OCI-LY3 (cell line): ENCODE results near the gene SYNGR4.

ENCODE experiments used
- EZH2phosphoT487 ChIP-seq: fragments of 200-600 bp; shearing (Covaris generic); IDR thresholded peaks from 2 replicates; pipeline ENCODE4 v1.6.1; 2018; ENCODE audit warnings: antibody characterized with exemption, mixed run types, low read depth
- TF ChIP-seq, protein P1 (sequence below): fragments of 200-600, 300-600 bp; sonication (generic); IDR thresholded peaks from 2 replicates; pipeline ENCODE4 v1.5.1; 2014; ENCODE audit warnings: antibody characterized with exemption, low read length, low read depth

DNA sequence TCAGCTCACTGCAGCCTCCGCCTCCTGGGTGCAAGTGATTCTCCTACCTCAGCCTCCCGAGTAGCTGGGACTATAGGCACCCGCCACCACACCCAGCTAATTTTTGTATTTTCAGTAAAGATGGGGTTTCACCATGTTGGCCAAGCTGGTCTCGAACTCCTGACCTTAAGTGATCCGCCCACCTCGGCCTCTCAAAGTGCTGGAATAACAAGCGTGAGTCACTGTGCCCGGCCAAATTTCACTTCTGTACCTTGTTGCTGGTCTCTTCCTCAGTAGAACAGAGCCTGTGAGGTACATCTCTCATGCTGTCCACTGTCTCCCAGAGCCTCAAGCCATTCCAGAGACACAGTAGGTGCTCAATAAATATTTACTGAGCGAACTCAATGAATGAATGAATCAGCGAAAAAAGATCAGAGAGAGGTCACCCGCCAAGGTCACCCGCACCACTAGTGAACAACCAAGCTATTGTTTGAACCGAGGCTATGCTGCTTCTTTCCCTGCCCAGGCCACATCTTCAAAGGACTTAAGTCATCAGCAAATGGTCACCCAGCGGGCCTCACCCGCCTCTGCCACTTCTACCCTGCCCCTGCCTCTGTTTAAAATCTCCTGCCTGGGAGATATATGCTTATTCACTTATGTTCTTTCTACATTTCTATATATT lies 9.7 kb upstream of the SYNGR4 start:
- no peak for TF ChIP-seq EZH2phosphoT487
- TF ChIP-seq, protein P1, sequence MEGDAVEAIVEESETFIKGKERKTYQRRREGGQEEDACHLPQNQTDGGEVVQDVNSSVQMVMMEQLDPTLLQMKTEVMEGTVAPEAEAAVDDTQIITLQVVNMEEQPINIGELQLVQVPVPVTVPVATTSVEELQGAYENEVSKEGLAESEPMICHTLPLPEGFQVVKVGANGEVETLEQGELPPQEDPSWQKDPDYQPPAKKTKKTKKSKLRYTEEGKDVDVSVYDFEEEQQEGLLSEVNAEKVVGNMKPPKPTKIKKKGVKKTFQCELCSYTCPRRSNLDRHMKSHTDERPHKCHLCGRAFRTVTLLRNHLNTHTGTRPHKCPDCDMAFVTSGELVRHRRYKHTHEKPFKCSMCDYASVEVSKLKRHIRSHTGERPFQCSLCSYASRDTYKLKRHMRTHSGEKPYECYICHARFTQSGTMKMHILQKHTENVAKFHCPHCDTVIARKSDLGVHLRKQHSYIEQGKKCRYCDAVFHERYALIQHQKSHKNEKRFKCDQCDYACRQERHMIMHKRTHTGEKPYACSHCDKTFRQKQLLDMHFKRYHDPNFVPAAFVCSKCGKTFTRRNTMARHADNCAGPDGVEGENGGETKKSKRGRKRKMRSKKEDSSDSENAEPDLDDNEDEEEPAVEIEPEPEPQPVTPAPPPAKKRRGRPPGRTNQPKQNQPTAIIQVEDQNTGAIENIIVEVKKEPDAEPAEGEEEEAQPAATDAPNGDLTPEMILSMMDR, result no peak
